ENCODE data around the gene AFP. TPM values are rescaled to one million over a fixed set of nuclear protein-coding genes. Genes with fewer than 3 reads are reported as not detected.

Gene AFP
- total and polyA plus RNA-seq, 10 of the 15 experiments (the other 5 are each of a cell fraction or from before 2014, with no cell fraction given), result 0.72 TPM; not detected in 9

- no peaks in the 10 kb centered on the region for H3K9me3 ChIP-seq (replicated peaks; ENCODE audit: control insufficient read depth, insufficient read depth, low read length)
- H4K20me1 ChIP-seq (ENCODE audit: control insufficient read depth, insufficient read depth), result no peaks in the 10 kb centered on the region
- H3K9ac ChIP-seq (ENCODE audit: control insufficient read depth, insufficient read depth, low read length), result no peak overlapping the region
- 10% methylated on average over 6 of the region's 6 CpGs for WGBS (ENCODE audit: insufficient coverage, insufficient replicate concordance, low lambda C conversion rate, missing lambda C conversion rate)
- intact Hi-C loops (cut with micrococcal nuclease; ENCODE audit: unreplicated experiment) (no loop called here), in situ Hi-C loops (cut with MboI) (no loop called here)
- ChIA-PET POLR2A (interaction anchor here (0.5 kb wide), 1 partner anchor 154 kb away, joined by 6 read pairs; no protein-coding TSS in a partner anchor), RAD21 (ENCODE audit: unreplicated experiment) (no interaction called here), SMC1A (ENCODE audit: uncharacterized antibody, unreplicated experiment) (no interaction called here), CTCF (interaction anchor here (1.0 to 2.0 kb wide), 2 partner anchors 9 to 28 kb away, joined by 3 to 8 read pairs; no protein-coding TSS in a partner anchor)
- no peak overlapping the region for H2AFZ ChIP-seq (ENCODE audit: control insufficient read depth, low read depth, low read length)
- no peaks in the 10 kb centered on the region for H3K27me3 ChIP-seq (replicated peaks in 1 of 2; ENCODE audit: control insufficient read depth in 2 of 2, insufficient read depth in 2 of 2, low read length in 1 of 2)
- no TSS peak for BruUV-seq (replicated peaks)
- DNase-seq (ENCODE audit: low read depth, low spot score) (no peak), FAIRE-seq (no peak), ATAC-seq (no peak)
- no peaks in the 10 kb centered on the region for H3K4me1 ChIP-seq (ENCODE audit: control insufficient read depth, insufficient read depth, low read length)
- TF ChIP-seq REST (IDR thresholded peaks at IDR 0.05; ENCODE audit: low read depth, low read length) (peak; percentile 62; the same call in 1 of the 2 replicates), SKIL (IDR thresholded peaks at IDR 0.05; ENCODE audit: low read depth, poor library complexity, severe bottlenecking) (no peak)
- H3K27ac ChIP-seq (ENCODE audit: control insufficient read depth, insufficient read depth), result no peak overlapping the region
- no peak overlapping the region for H3K4me2 ChIP-seq (ENCODE audit: control insufficient read depth, insufficient read depth)
- no peak overlapping the region for H3K4me3 ChIP-seq
- H3K79me2 ChIP-seq (ENCODE audit: control insufficient read depth, insufficient read depth, low read length), result no peaks in the 10 kb centered on the region
- no peaks in the 10 kb centered on the region for H3K36me3 ChIP-seq (ENCODE audit: control insufficient read depth in 2 of 2, insufficient read depth in 2 of 2, low read length in 1 of 2)
Measured at GRCh38 chr4:73417973-73418372, 18.0 kb upstream of the AFP start.
